ENCODE data around the gene SNF8.

SNF8 gene

GRCh38 chr17:48944515-48945260 is at the start of gene SNF8:
Gene SNF8 (minus strand): TSS chr17:48944842. CDS start chr17:48944734, 108 bp downstream.
- H3K27me3 ChIP-seq (ENCODE audit: low read length): no peaks in the 10 kb centered on the region
- no peaks in the 10 kb centered on the region for H3K36me3 ChIP-seq (ENCODE audit: low read length)
- H3K27ac ChIP-seq (ENCODE audit: low read depth, low read length): no peak within 1 kb of the TSS
- no peaks in the 10 kb centered on the region for H4K20me1 ChIP-seq (ENCODE audit: low read depth, low read length)
- H2AFZ ChIP-seq (ENCODE audit: low read depth, low read length, severe bottlenecking): peak within 1 kb of the TSS; percentile 84
- peaks cover 14% of the 10 kb centered on the region for H3K79me2 ChIP-seq (ENCODE audit: insufficient read depth, low read length)
- peak within 1 kb of the TSS; percentile 71 for H3K4me2 ChIP-seq (ENCODE audit: low read depth, low read length, poor library complexity, severe bottlenecking)
- no peaks in the 10 kb centered on the region for H3K9me3 ChIP-seq (ENCODE audit: insufficient read depth, low read length)
- peak within 1 kb of the TSS; percentile 100 for H3K4me3 ChIP-seq (ENCODE audit: insufficient read depth, low read length, poor library complexity, severe bottlenecking)
- TF ChIP-seq CTCF (IDR thresholded peaks at IDR 0.05; ENCODE audit: insufficient read depth, low read length, poor library complexity, severe bottlenecking) (no peak), EZH2phosphoT487 (conservative IDR thresholded peaks at IDR 0.05; ENCODE audit: low read length) (no peak)
- no peaks in the 10 kb centered on the region for H3F3A ChIP-seq (ENCODE audit: insufficient read depth)
- peak within 1 kb of the TSS; percentile 89 for H3K9ac ChIP-seq (ENCODE audit: low read length)
- H3K9me2 ChIP-seq (replicated peaks; ENCODE audit: insufficient read depth, low read length): no peaks in the 10 kb centered on the region

- Histone ChIP-seq H3K4me3 (ENCODE audit: insufficient read depth, low read length, poor library complexity, severe bottlenecking) (no peak overlapping the region), H3K27me3 (ENCODE audit: low read length) (no peaks in the 10 kb centered on the region)
These were observed 49.3 kb upstream of the SNF8 start for GRCh38 chr17:48993951-48994350.

GRCh38 chr17:48993305-48993704 is 48.7 kb upstream of the SNF8 start:
- Histone ChIP-seq H3K27me3 (ENCODE audit: low read length) (no peaks in the 10 kb centered on the region), H3K9ac (ENCODE audit: low read length) (no peak overlapping the region), H3K4me3 (ENCODE audit: insufficient read depth, low read length, poor library complexity, severe bottlenecking) (no peak overlapping the region)

More at GRCh38 chr17:48993951-48994350, 49.3 kb upstream of the SNF8 start:
- no peak for TF ChIP-seq CTCF (IDR thresholded peaks at IDR 0.05; ENCODE audit: insufficient read depth, low read length, poor library complexity, severe bottlenecking)
- H3K9ac ChIP-seq (ENCODE audit: low read length): no peak overlapping the region
- peaks cover 5% of the 10 kb centered on the region; the same call in 1 of the 2 replicates for H4K20me1 ChIP-seq (ENCODE audit: low read depth, low read length)
- no peaks in the 10 kb centered on the region for H3K9me3 ChIP-seq (ENCODE audit: insufficient read depth, low read length)
- no peak overlapping the region for H3K27ac ChIP-seq (ENCODE audit: low read depth, low read length)
- H3K36me3 ChIP-seq (ENCODE audit: low read length): no peaks in the 10 kb centered on the region
- no peak overlapping the region for H3K4me2 ChIP-seq (ENCODE audit: low read depth, low read length, poor library complexity, severe bottlenecking)
- H3K9me2 ChIP-seq (replicated peaks; ENCODE audit: insufficient read depth, low read length): no peaks in the 10 kb centered on the region
- no peaks in the 10 kb centered on the region for H3F3A ChIP-seq (ENCODE audit: insufficient read depth)
- no peaks in the 10 kb centered on the region for H3K79me2 ChIP-seq (ENCODE audit: insufficient read depth, low read length)
- H2AFZ ChIP-seq (ENCODE audit: low read depth, low read length, severe bottlenecking): no peak overlapping the region

More at GRCh38 chr17:48993305-48993704, 48.7 kb upstream of the SNF8 start:
- Histone ChIP-seq H3F3A (ENCODE audit: insufficient read depth) (no peaks in the 10 kb centered on the region), H3K9me2 (replicated peaks; ENCODE audit: insufficient read depth, low read length) (no peaks in the 10 kb centered on the region), H2AFZ (ENCODE audit: low read depth, low read length, severe bottlenecking) (no peak overlapping the region), H3K4me2 (ENCODE audit: low read depth, low read length, poor library complexity, severe bottlenecking) (no peak overlapping the region), H3K79me2 (ENCODE audit: insufficient read depth, low read length) (no peaks in the 10 kb centered on the region), H4K20me1 (ENCODE audit: low read depth, low read length) (peaks cover 5% of the 10 kb centered on the region; the same call in 1 of the 2 replicates), H3K9me3 (ENCODE audit: insufficient read depth, low read length) (no peaks in the 10 kb centered on the region), H3K27ac (ENCODE audit: low read depth, low read length) (no peak overlapping the region), H3K36me3 (ENCODE audit: low read length) (no peaks in the 10 kb centered on the region)
- TF ChIP-seq EZH2phosphoT487 (conservative IDR thresholded peaks at IDR 0.05; ENCODE audit: low read length): no peak
- no peak for TF ChIP-seq CTCF (IDR thresholded peaks at IDR 0.05; ENCODE audit: insufficient read depth, low read length, poor library complexity, severe bottlenecking)
